ENCODE data around the gene SRGAP2B. TPM values are rescaled to one million over a fixed set of nuclear protein-coding genes. Genes with fewer than 3 reads are reported as not detected.
"Not testable (repeated sequence)": the region's sequence is repeated elsewhere in the genome, so short reads cannot be mapped to it uniquely, and the experiment has no call there.

The SRGAP2B gene
- total RNA-seq, 1 donor from 2014 or later = 33.9 TPM

- H3K9me3 ChIP-seq (ENCODE audit: control insufficient read depth in 3 of 3, low read length in 3 of 3); H3K27ac ChIP-seq (ENCODE audit: low read depth, low read length); H3K4me1 ChIP-seq (ENCODE audit: control insufficient read depth in 3 of 3, insufficient read depth in 3 of 3, low read length in 3 of 3); H3K4me3 ChIP-seq (ENCODE audit: low read length in 3 of 3); H3K36me3 ChIP-seq (ENCODE audit: control insufficient read depth in 3 of 3, insufficient read depth in 3 of 3, low read length in 3 of 3); H3K27me3 ChIP-seq (ENCODE audit: control insufficient read depth in 3 of 3, insufficient read depth in 3 of 3, low read length in 3 of 3); H3K9ac ChIP-seq (ENCODE audit: low read depth in 1 of 3, low read length in 3 of 3): not testable (repeated sequence)
These were observed 164.9 kb downstream of the SRGAP2B start for GRCh38 chr1:144930085-144930777.

GRCh38 chr1:144927292-144927691, 167.8 kb downstream of the SRGAP2B start:
- not testable (repeated sequence) for H3K36me3 ChIP-seq (ENCODE audit: control insufficient read depth in 3 of 3, insufficient read depth in 3 of 3, low read length in 3 of 3); H3K27me3 ChIP-seq (ENCODE audit: control insufficient read depth in 3 of 3, insufficient read depth in 3 of 3, low read length in 3 of 3); H3K4me1 ChIP-seq (ENCODE audit: control insufficient read depth in 3 of 3, insufficient read depth in 3 of 3, low read length in 3 of 3); H3K27ac ChIP-seq (ENCODE audit: low read depth, low read length); H3K9ac ChIP-seq (ENCODE audit: low read depth in 1 of 3, low read length in 3 of 3); H3K9me3 ChIP-seq (ENCODE audit: control insufficient read depth in 3 of 3, low read length in 3 of 3); H3K4me3 ChIP-seq (ENCODE audit: low read length in 3 of 3)

DNA sequence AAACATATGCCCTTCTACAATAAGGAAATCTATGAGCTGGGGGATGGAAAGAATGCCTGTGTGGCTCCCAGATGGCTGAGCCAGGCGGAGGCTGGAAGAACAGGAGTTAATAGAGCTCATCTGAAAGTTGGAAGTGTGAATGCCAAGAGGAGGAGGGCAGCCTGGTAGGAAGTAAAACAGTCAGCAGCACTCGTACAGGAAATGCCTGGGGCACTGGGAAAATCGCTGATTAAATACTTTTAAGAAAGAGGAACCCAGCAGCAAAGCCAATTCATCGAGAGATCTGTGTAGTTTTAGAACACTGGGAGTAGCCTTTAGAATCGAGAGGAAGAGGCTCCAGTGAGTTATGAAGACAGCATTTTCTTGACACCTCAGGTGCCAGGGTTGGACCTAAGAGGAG, 171.5 kb downstream of the SRGAP2B start:
- not testable (repeated sequence) for H3K9me3 ChIP-seq (ENCODE audit: control insufficient read depth in 3 of 3, low read length in 3 of 3); H3K4me3 ChIP-seq (ENCODE audit: low read length in 3 of 3); H3K36me3 ChIP-seq (ENCODE audit: control insufficient read depth in 3 of 3, insufficient read depth in 3 of 3, low read length in 3 of 3); H3K9ac ChIP-seq (ENCODE audit: low read depth in 1 of 3, low read length in 3 of 3); H3K27me3 ChIP-seq (ENCODE audit: control insufficient read depth in 3 of 3, insufficient read depth in 3 of 3, low read length in 3 of 3); H3K4me1 ChIP-seq (ENCODE audit: control insufficient read depth in 3 of 3, insufficient read depth in 3 of 3, low read length in 3 of 3); H3K27ac ChIP-seq (ENCODE audit: low read depth, low read length)

DNA sequence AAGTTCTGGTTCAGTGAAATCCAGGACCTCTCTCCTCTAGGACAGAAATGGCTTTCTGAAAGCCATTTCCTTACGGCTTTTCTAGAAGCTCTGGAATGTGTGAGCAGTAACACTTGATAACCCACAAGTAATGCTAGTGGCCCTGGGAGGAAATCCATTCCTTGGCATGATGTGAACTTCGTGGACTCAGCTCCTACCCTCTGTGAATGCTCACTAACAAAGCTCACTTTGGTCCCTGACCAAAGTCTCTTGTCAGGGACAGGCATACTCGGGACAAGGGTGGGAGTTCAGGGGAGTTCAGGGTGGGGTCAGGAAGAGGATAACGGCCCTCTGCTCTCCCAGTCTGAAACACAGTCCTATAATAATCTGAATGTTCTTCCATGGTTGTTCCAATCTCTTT, 172.3 kb downstream of the SRGAP2B start:
- H3K27ac ChIP-seq (ENCODE audit: low read depth, low read length); H3K4me3 ChIP-seq (ENCODE audit: low read length in 3 of 3); H3K27me3 ChIP-seq (ENCODE audit: control insufficient read depth in 3 of 3, insufficient read depth in 3 of 3, low read length in 3 of 3); H3K9ac ChIP-seq (ENCODE audit: low read depth in 1 of 3, low read length in 3 of 3); H3K9me3 ChIP-seq (ENCODE audit: control insufficient read depth in 3 of 3, low read length in 3 of 3); H3K4me1 ChIP-seq (ENCODE audit: control insufficient read depth in 3 of 3, insufficient read depth in 3 of 3, low read length in 3 of 3); H3K36me3 ChIP-seq (ENCODE audit: control insufficient read depth in 3 of 3, insufficient read depth in 3 of 3, low read length in 3 of 3): not testable (repeated sequence)

GRCh38 chr1:144919106-144919505, 176.0 kb downstream of the SRGAP2B start:
- H3K4me1 ChIP-seq (ENCODE audit: control insufficient read depth in 3 of 3, insufficient read depth in 3 of 3, low read length in 3 of 3); H3K36me3 ChIP-seq (ENCODE audit: control insufficient read depth in 3 of 3, insufficient read depth in 3 of 3, low read length in 3 of 3); H3K9ac ChIP-seq (ENCODE audit: low read depth in 1 of 3, low read length in 3 of 3); H3K27ac ChIP-seq (ENCODE audit: low read depth, low read length); H3K27me3 ChIP-seq (ENCODE audit: control insufficient read depth in 3 of 3, insufficient read depth in 3 of 3, low read length in 3 of 3); H3K9me3 ChIP-seq (ENCODE audit: control insufficient read depth in 3 of 3, low read length in 3 of 3); H3K4me3 ChIP-seq (ENCODE audit: low read length in 3 of 3): not testable (repeated sequence)

DNA sequence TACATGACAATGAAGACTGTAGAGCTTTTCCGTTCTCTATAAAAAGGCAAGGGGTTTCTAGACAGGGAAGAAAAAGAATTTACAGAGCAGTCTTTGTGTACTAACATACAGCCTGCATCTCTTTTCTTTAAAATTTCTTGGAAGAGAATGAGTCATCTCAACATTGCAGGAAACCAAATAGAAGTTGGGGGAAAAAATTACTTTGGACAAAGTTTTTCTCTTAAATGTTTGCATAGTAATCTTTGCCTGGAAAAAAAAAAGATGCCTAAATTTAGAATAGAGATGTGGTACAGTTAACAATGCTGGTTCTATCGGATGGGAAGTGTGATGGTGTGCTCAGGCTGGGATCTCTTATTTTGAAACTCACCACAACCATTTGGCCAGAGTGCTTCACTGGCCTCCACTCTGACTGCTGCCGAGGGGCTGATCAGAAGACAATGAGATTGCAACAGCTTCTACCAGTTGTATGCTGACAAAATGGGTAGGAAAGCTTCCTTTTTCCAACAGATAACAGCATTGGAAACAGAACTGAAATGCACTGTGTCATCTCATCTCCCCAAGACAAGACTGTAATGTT, 177.0 kb downstream of the SRGAP2B start:
- not testable (repeated sequence) for H3K27me3 ChIP-seq (ENCODE audit: control insufficient read depth in 3 of 3, insufficient read depth in 3 of 3, low read length in 3 of 3); H3K4me1 ChIP-seq (ENCODE audit: control insufficient read depth in 3 of 3, insufficient read depth in 3 of 3, low read length in 3 of 3); H3K4me3 ChIP-seq (ENCODE audit: low read length in 3 of 3); H3K36me3 ChIP-seq (ENCODE audit: control insufficient read depth in 3 of 3, insufficient read depth in 3 of 3, low read length in 3 of 3); H3K27ac ChIP-seq (ENCODE audit: low read depth, low read length); H3K9ac ChIP-seq (ENCODE audit: low read depth in 1 of 3, low read length in 3 of 3); H3K9me3 ChIP-seq (ENCODE audit: control insufficient read depth in 3 of 3, low read length in 3 of 3)

DNA sequence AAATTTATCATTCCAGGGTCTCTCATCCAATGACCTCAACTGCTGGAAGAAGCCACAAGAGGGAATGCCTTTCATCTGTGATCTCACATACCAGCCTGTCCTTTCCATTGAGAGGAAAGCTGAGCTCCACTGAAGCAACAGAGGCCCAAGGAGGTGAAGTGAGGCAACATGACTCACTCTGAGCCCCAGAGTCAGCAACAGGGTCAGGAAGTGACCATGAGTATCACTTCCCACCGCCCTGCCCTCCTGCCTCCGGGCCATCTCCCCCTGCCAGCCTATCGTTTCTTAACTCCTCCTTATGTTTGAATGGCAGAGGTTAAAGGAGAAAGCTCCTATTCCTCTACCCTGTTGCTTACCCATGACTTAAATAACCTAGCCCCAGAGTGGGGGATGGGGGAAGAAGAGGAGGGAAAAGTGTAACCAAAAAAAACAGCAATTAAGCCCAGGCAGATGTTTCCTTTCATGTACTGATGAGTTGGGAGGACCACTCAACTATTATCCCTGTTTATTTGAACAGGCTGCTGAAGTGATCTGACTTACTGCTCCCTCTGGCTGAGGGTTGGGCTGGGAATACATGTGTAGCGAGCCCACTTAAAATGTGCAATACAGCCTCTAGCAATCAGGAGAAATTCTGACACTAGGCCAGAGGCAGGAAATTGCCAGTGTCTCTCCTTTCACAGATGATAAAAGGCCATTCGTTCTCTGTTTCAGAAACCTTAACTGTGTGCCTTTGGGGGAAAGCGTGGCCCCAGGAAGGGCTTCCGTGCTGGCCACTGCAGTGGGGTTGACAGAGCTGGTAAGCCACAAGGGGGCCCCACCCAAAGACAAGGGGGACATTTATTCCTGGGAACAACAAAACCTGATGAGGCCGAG, 177.7 kb downstream of the SRGAP2B start:
- not testable (repeated sequence) for H3K9ac ChIP-seq (ENCODE audit: low read depth in 1 of 3, low read length in 3 of 3); H3K27me3 ChIP-seq (ENCODE audit: control insufficient read depth in 3 of 3, insufficient read depth in 3 of 3, low read length in 3 of 3); H3K4me3 ChIP-seq (ENCODE audit: low read length in 3 of 3); H3K9me3 ChIP-seq (ENCODE audit: control insufficient read depth in 3 of 3, low read length in 3 of 3); H3K27ac ChIP-seq (ENCODE audit: low read depth, low read length); H3K36me3 ChIP-seq (ENCODE audit: control insufficient read depth in 3 of 3, insufficient read depth in 3 of 3, low read length in 3 of 3); H3K4me1 ChIP-seq (ENCODE audit: control insufficient read depth in 3 of 3, insufficient read depth in 3 of 3, low read length in 3 of 3)

DNA sequence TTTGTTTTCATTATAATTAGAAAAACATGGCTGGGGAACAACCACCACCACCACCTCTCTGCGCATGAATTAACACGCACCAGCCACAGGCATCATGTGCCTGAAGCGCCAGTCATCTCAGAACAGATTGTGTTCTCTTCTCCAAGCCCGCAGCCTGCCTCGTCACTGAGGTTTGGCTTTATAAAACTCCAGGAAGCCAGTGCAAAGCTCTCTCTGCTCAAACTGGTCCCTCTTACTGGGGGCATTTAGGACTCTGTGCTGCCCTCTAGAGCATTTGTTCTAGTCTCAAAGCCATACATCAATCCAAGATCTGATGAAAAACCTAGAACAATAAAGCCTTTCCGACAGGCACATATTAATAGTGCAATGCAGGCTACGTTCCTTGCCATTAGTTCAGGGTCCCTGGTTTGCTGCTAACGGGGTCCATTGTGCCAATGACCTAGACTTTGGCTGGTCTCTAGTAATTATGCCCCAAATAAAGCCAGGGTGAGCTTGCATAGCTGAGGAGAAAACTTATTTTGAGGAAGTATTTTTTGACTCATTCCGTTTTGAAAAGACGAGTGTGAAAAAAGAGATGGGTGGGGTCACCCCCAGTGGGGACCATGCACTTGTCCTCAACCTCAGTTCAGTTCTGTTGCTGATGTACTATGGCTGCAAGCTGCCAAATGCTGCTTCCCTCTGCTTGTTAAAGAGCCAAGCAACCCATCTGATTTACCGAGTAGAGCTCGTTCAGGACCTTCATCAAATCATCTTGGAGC, 181.0 kb downstream of the SRGAP2B start:
- not testable (repeated sequence) for H3K36me3 ChIP-seq (ENCODE audit: control insufficient read depth in 3 of 3, insufficient read depth in 3 of 3, low read length in 3 of 3); H3K4me1 ChIP-seq (ENCODE audit: control insufficient read depth in 3 of 3, insufficient read depth in 3 of 3, low read length in 3 of 3); H3K27ac ChIP-seq (ENCODE audit: low read depth, low read length); H3K9me3 ChIP-seq (ENCODE audit: control insufficient read depth in 3 of 3, low read length in 3 of 3); H3K4me3 ChIP-seq (ENCODE audit: low read length in 3 of 3); H3K27me3 ChIP-seq (ENCODE audit: control insufficient read depth in 3 of 3, insufficient read depth in 3 of 3, low read length in 3 of 3); H3K9ac ChIP-seq (ENCODE audit: low read depth in 1 of 3, low read length in 3 of 3)

DNA sequence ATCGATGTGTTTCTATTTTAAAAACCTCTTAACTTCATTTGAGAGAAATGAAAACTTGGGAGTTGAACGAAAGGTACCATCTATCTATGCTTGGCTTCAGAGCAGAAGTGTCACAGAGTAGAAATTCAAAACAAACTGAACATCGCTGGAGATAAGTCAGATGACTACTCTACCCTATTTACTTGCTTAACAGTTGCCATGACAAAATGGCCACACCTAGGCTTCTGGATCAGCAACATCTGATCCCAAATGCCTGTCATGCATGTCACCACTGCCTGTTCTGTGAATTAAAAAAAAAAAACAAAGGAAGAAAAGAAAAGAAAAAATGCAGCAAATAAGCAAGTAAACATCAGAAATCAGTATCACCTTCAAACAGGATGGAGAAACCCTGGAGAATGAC, 181.7 kb downstream of the SRGAP2B start:
- H3K4me3 ChIP-seq (ENCODE audit: low read length in 3 of 3); H3K27me3 ChIP-seq (ENCODE audit: control insufficient read depth in 3 of 3, insufficient read depth in 3 of 3, low read length in 3 of 3); H3K27ac ChIP-seq (ENCODE audit: low read depth, low read length); H3K9me3 ChIP-seq (ENCODE audit: control insufficient read depth in 3 of 3, low read length in 3 of 3); H3K4me1 ChIP-seq (ENCODE audit: control insufficient read depth in 3 of 3, insufficient read depth in 3 of 3, low read length in 3 of 3); H3K9ac ChIP-seq (ENCODE audit: low read depth in 1 of 3, low read length in 3 of 3); H3K36me3 ChIP-seq (ENCODE audit: control insufficient read depth in 3 of 3, insufficient read depth in 3 of 3, low read length in 3 of 3): not testable (repeated sequence)

- H3K36me3 ChIP-seq (ENCODE audit: control insufficient read depth in 3 of 3, insufficient read depth in 3 of 3, low read length in 3 of 3); H3K27me3 ChIP-seq (ENCODE audit: control insufficient read depth in 3 of 3, insufficient read depth in 3 of 3, low read length in 3 of 3); H3K9ac ChIP-seq (ENCODE audit: low read depth in 1 of 3, low read length in 3 of 3); H3K27ac ChIP-seq (ENCODE audit: low read depth, low read length); H3K9me3 ChIP-seq (ENCODE audit: control insufficient read depth in 3 of 3, low read length in 3 of 3); H3K4me1 ChIP-seq (ENCODE audit: control insufficient read depth in 3 of 3, insufficient read depth in 3 of 3, low read length in 3 of 3); H3K4me3 ChIP-seq (ENCODE audit: low read length in 3 of 3): not testable (repeated sequence)
These were observed 184.4 kb downstream of the SRGAP2B start for GRCh38 chr1:144910729-144911128.
